GM19099 (cell line): ENCODE data around the gene PHEX.

ENCODE experiments used
- POLR2A ChIP-seq: IDR thresholded peaks from 3 replicates; pipeline ENCODE4 v1.6.1; 2011; ENCODE audit warnings: low read depth; ENCODE audit not compliant: insufficient read length; ENCODE audit errors: extremely low read depth

The PHEX gene

DNA sequence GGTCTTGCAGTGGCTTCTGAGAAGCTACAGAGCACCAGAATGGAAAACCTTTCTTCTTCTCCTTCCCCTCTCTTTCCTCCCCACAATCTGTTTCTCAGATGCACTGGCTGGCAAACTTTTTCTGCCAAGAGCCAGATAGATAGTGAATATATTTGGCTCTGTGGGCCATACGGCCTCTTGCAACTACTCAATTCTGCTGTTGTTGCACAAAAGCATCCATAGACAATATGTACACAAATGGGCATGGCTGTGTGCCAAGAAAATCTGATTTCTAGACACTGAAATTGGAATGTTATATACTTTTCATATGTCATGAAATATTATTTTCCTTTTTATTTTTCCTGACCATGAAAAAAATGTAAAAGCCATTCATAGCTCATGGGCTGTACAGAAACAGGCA is 3.1 kb downstream of the PHEX start:
- TF ChIP-seq POLR2A, result no peak

DNA sequence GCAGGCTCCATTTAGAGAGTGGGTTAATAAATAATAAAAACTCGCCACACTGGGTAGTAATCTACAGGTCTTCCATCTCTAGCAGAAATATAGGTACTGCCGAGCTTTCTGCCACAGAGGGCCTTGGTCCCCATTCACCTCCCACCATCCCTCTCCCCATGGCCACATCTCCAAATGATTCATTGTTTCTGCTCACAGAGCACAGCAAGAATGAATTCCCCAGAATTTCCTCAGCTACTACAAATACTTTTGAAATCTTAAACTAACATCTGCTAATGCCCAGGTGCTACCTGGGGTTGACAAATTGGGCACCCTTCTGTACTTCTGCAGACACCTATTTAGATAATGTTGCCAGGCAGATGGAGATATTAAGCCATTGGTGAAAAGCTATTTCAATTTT is 5.1 kb downstream of the PHEX start:
- no peak for TF ChIP-seq POLR2A

DNA sequence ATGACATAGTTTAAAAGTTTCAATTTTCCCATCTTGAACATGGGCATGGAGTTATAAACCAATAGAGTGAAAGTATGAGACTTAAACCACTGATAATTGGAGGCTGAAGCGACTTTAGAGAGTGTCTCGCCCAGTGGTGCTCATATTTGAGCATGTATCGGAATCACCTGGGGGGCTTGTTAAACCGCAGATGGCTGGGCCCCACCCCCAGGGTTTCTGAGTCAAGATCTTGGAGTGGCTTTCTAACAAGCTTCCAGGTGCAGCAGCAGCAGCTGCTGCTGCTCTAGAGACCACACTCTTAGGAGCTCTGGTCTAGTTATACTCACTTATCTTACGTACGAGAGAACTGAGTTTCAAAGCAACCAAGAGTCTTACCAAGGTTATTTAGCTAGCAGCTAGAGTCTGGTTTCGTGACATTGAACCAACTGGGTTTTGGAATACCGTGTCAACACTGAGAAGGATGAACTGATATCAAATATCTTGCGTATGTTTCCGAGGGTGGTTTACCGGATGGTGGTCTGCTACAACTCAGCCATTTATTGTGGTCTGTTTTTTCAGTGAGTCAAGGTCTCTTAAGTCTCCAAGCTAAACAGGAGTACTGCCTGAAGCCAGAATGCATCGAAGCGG is 5.9 kb downstream of the PHEX start:
- no peak for TF ChIP-seq POLR2A

DNA sequence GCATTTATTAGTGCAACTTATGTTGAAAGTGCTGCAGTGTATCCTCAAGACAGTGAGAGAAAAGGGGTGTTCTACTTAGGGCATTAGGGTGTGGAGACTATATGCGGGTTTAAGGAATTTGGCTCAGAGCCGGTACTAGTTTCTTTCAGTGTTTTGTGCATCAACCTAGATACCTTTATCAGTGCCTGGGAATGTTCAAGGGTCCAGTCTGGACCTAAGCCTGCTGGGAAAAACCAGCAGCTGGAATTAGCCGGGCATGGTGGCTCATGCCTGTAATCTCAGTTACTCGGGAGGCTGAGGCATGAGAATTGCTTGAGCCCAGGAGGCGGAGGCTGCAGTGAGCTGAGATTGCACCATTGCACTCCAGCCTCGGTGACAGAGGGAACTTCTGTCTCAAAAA is 7.4 kb downstream of the PHEX start:
- no peak for TF ChIP-seq POLR2A

DNA sequence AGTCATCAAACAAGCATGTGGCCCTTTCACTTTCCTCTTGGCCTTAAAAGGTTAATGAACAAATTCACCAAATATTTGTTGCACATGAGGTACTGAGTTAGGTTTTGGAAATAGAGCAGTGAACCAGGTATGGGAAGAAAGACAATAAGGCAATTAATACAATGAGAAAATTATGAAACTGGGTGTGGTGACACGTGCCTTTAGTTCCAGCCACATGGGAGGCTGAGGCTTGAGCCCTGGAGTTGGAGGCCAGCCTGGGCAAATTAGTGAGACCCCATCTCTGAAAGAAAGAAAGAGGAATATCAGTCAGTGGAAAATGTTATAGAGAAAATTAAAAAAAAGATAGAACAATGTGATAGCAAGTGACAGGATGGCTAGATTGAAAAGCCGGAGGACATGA is 8.1 kb downstream of the PHEX start:
- no peak for TF ChIP-seq POLR2A

DNA sequence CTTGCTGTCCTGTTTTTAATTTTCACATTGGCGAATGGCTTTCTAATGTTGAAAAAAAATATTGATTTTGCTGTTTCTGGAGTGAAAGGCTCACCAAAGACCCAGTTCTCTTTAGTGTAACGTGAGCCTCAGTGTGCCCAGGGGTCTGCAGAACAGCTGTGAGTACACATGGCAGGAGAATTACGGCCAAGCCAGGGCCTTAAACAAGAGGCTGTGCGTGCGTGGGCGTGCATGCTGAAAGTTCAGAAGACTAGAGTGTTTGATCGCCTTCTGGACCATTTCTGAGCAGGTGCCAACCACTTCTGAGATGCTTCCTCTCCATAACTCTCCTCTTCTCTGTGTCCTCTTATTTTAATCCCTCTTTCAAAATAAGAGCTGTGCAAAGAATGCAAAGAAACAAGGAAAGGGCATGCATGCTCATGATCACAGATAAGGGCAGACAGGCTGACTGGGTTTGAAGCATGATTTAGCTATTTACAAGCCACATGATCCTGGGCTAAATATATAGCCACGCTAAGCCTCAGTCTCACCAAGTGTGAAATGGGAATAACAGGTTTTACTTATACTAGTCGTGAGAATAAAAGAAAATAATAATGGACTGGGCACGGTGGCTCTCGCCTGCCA is 9.9 kb downstream of the PHEX start:
- TF ChIP-seq POLR2A, result no peak

DNA sequence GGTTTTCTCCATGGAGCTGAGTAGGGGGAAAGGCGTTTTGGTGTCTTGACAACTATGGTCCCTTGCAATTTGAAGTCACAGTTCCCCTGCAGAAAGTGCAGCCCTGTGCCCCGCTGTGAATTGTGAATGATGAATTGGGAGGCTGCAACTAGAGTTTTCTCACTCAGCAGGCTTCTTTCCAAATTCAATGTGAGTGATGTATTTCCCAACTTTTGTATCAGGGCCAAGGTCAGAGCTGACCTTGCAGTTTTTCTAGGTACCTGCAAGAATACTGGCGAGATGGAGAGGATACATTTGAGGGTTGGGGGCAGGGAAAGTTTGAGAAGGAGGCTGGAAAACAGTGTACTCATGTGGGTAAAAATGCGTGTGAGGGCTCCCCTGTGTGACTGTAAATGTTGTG is 11.7 kb downstream of the PHEX start:
- TF ChIP-seq POLR2A, result no peak

DNA sequence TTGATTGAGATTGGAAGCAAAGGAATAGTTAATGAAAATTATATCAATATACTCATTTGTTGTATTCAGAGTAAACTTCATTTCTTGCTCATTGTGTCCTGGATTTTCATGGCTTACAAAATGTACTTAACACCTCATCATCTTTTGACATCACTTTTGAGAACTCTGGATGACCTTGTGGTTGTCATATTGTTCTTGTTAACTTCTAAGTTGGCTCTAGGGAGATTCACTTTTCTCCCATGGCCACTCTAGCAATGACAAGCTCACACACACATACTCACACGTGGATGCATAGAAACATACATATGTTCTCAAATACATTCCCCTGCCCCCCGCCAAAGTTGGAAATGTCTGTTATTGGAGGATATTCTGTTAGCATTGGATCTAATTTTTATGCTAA is 15.3 kb downstream of the PHEX start:
- TF ChIP-seq POLR2A, result no peak

DNA sequence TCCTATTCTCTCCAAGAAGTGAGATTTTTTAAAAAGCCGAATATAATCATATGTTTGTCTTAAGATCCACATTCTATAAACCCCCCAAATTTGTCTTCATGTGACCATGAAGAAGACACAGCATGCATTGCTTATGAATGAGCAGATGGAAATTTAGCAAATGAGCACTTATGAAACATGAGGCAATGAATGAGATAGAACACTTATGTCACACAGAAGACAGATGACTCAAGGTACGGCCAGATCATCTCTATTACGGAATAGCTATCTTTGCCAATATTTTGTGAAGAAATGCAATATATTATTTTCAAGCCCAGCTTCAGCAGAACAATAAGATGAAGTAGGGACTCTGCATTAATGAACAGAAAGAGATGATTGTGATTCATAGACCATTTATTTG is 21.4 kb downstream of the PHEX start:
- no peak for TF ChIP-seq POLR2A

DNA sequence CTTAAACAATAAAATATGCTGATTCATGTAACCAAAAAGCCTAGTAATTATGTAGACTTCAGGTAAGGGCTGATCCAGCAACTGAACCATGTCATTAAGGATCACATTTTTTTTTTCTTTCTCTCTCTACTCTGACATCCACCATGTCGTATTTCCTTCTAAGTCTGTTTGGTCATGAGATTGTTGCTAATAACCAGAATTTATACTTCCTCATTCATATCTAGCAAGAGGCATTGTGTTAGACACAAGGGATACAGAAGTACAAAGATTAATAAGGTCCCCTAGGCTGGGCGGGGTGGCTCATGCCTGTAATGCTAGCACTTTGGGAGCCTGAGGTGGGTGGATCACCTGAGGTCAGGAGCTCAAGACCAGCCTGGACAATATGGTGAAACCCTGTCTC is 24.1 kb downstream of the PHEX start:
- TF ChIP-seq POLR2A, result no peak

DNA sequence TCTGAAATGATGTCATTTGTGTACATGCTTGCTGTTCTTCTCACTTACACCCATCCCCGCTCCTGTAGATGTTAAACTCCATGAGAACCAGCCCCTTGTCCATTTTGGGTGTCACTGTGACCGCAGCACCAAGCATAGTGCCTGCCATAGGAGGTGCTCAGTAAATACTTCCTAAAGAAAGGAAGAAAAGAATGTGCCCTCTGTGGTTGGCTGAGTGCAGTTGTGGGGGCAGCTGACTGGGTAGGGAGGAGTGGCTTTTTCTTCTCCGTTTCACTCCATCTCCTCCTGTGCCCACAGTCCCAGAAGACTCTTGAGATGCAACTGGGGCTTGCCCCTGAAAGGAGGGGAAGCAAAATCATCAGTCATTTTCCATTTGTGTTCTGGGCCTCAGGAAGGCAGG is 25.5 kb downstream of the PHEX start:
- no peak for TF ChIP-seq POLR2A

DNA sequence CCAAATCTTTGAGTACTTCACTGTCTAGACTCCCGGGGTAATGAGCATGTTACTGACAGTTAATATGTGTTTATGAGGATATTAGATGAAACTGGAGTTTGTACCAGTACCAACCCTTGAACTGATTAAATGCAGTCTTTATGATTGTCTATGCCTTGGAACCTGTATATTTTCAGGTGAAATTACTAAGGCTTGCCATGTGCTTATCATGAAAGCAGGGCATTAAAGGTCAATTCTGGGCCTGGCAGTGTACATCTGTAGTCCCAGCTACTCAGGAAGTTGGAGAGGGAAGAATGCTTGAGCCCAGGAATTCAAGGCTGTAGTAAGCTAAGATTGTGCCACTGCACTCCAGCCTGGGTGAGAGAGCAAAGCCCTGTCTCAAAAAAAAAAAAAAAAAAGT is 27.6 kb downstream of the PHEX start:
- TF ChIP-seq POLR2A, result no peak

DNA sequence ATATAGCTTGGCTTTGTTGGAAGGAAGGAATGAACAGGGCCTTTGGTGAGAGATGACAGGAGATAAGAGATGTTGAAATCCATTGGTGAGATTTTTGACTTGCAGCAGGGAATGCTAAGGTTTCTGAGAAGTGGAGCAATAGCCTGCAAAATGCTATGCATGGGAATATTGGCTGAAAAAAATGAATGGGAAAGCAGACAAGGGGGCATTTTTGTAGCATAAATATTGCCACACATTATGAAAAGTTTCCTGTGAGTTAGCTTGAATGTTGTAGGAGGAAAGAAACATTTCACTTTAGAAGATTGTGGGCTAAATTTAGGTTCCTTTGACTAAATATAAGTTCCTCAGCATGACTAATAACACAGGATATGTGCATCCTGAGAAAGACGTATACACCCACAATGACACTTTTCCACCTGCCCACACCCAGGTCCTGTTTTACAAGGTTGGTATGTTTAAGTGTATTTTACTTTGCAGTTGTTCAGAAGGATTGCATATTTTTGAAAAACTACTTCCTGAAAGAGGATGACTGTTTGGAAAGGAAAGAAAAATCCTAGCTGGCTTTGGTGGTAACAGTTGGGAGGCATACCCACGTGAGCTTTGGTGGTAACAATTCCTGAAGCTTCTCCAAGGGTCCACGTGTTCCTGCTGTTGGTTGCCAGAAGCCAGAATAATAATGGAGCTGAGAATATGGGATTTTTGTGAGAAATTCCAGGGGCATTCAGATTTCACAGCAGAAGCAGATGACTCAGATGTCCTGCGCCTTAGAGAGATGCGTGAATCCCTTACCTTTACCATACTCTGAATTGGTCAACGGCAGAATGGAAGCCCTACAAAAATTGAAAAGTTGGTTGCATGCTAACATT is 28.5 kb downstream of the PHEX start:
- TF ChIP-seq POLR2A, result no peak

DNA sequence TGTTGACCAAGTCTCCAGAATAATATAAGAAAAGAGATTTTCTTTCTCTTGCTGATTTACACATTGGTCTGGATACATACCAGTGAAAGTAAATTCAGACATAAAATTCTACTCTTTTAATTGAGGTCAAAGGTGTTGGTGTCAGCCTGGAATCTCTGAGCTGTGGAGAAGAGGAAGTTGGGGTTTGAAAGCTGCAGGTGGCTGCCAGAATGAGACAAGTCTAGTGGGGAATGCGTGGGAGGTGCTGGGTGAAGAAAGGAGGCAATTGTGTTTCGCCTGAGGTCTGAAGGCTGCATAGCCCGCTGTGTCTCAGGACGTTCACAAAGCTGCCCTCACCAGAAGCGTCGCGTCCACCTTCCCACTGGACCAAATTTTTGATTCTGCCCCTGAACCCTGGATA is 31.2 kb downstream of the PHEX start:
- TF ChIP-seq POLR2A, result no peak

DNA sequence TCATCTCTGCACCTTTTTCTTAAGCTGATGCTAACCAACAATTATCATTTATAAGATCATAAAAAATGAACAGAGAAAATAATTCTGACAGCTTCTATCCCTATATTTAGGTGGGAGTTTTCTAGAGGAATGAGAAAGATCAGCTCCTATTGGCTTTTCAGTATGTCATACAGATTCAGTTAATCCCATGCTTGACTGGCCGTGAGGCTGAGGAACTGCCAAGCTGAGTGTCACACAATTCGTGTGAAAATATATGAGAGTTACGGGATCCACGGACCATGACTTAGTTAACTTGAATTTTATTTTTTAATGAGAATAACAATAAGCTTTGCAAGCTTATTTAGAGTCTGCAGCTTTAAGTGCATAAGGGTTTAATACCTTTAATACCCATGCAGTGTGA is 37.5 kb downstream of the PHEX start:
- TF ChIP-seq POLR2A, result no peak

DNA sequence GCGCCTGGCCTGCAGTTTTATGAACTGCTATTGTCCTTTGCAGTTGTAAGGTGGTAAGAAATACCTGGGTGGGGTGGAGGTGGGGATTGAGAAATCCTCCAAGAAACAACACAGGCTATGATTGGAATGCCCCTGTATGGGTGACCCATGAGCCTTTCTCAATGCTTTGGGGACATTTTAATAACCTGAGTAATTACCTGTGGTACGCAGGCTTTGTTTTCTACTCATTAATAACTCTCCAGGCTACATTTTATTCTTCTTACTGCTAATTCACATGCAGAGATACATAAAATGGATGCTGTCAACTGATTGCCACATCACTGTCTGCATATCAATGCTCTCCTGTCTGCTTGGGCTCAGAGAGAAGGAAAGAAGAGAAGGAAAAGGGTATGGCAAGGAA is 41.8 kb downstream of the PHEX start:
- no peak for TF ChIP-seq POLR2A
